Adrenal gland (tissue), 12 donors: ENCODE measurements around the gene ZNF8. TPM values are rescaled to one million over a fixed set of nuclear protein-coding genes. Genes with fewer than 3 reads are reported as not detected.
A peak's percentile ranks its signal among the peaks of the same experiment; 100 is the strongest.

ENCODE experiments used
- DNase-seq, 7 donors: peaks; one replicate each; pipeline ENCODE4 v3.0.0-alpha.2; 2019 to 2020
- H3K27ac ChIP-seq, 5 donors: fragments of 200-600 bp; sonication (generic) in 4 of 5; 1 replicate in 3 of 5; 2 replicates in 2 of 5; pipeline versions ENCODE4 v1.5.1 to v1.8.0; 2016 to 2020; ENCODE audit warnings: mild to moderate bottlenecking in 1 of 5
- H3K27me3 ChIP-seq: fragments of 200-600 bp; 2 replicates; pipeline ENCODE4 v1.8.0; 2021
- H3K36me3 ChIP-seq, 2 donors: fragments of 200-600 bp; replicated peaks in 1 of 2; 1 replicate in 1 of 2; 2 replicates in 1 of 2; pipeline versions ENCODE4 v1.5.1 to v1.8.0; 2018 to 2022
- H3K4me1 ChIP-seq, 2 donors: fragments of 200-600 bp; replicated peaks in 1 of 2; 1 replicate in 1 of 2; 2 replicates in 1 of 2; pipeline versions ENCODE4 v1.5.1 to v1.8.0; 2018 to 2021
- H3K4me3 ChIP-seq, 4 donors: fragments of 200-600 bp; sonication (generic) in 3 of 4; one replicate each; pipeline ENCODE4 v1.5.1; 2016 to 2018
- H3K9me3 ChIP-seq, 3 donors: fragments of 200-600 bp; sonication (generic) in 1 of 3; replicated peaks in 1 of 3; 1 replicate in 2 of 3; 2 replicates in 1 of 3; pipeline versions ENCODE4 v1.5.1 to v1.8.0; 2016 to 2021
- CTCF ChIP-seq, 6 experiments: fragments of 450-650 bp in 4 of 6; fragments of 200-600 bp in 2 of 6; sonication (generic) in 1 of 6; IDR thresholded peaks; 1 replicate in 5 of 6; 2 replicates in 1 of 6; pipeline versions ENCODE4 v1.5.1 to v1.8.0; 2016 to 2021; ENCODE audit warnings: antibody characterized with exemption in 6 of 6, mild to moderate bottlenecking in 2 of 6, moderate library complexity in 1 of 6
- POLR2A ChIP-seq, 2 donors: fragments of 450-650 bp; IDR thresholded peaks; one replicate each; pipeline ENCODE4 v1.6.1; 2017; ENCODE audit warnings: antibody characterized with exemption in 2 of 2, mild to moderate bottlenecking in 2 of 2, moderate library complexity in 1 of 2
- WGBS, 4 donors: extraction: QIAGEN DNeasy Blood & Tissue Kit in 2 of 4; methylation state at CpG; one replicate each; pipeline versions ENCODE4 v1.1.5 to v1.1.7; 2013 to 2017; 5-methylcytosine and 5-hydroxymethylcytosine counted together
- intact Hi-C, 2 donors: fragments of 100-400 bp; cut with DNase I; formaldehyde crosslinking; loops; one replicate each; pipeline versions ENCODE4 v1.14.1 to v1.15.0; 2022 to 2023
- polyA plus RNA-seq, 3 donors: library from polyadenylated mRNA; stranded (reverse); fragments of 200-250 nt in 2 of 3; fragments of 350-450 nt in 1 of 3; fragmentation: Illumina TruSeq in 1 of 3; extraction: RNeasy Lipid Tissue Mini Kit (QIAGEN cat#74804) in 1 of 3; gene quantifications; one replicate each; pipeline ENCODE4 v1.2.3, GENCODE V29; 2013 to 2014
- total RNA-seq, 9 donors: library from RNA; depleted of rRNA in 4 of 9; stranded (reverse); fragments of >200 nt in 4 of 9; fragments of 120-200 nt in 1 of 9; fragmentation: NEBNext Ultra II Directional in 1 of 9; extraction: Animal tissue kit (Norgen Biotek cat#: 25700) in 1 of 9; gene quantifications; one replicate each; pipeline versions ENCODE4 v1.1.0 to v1.2.4, GENCODE V29; 2013 to 2023
- donor health status: healthy with polysubstance abuse.
- donor health status: Bipolar disorder and iron deficiency.
- donor health status: DM: yes; HTN: yes; CAD: no.
- donor health status: DM: no; HTN: no; CAD: no.
- donor health status: DM: no; HTN: no; CAD: no.
- donor health status: DM: yes; HTN: yes; CAD: no.

ZNF8 gene
- total and polyA plus RNA-seq, 12 donors: 1.6 to 8.6 (median 6.6) TPM

DNA sequence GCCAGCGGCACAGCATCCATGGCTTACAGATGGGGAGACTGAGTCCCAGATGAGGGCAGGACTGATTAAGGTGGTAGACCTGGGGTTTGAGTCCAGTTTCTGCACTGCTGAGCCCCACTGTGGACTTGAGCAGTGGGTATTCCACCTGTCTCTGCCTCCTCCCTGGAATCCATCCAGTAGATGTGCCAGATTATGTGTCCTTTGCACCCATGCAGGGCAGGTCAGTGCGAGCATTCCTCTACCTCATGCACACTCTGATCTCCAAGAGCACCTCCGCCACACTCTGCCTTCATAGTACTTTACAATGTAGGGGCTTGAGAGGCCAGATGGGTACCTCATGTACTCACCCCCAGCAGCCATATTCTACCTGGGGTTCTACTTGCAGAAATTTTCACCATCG is 58.1 kb downstream of the ZNF8 start:
- no peak for DNase-seq
- intact Hi-C loops: no loop called here
- H3K36me3 ChIP-seq: peaks cover 0 to 31% of the 10 kb centered on the region in 2 donors

GRCh38 chr19:58338336-58338735 is 59.6 kb downstream of the ZNF8 start:
- H3K36me3 ChIP-seq: peaks cover 0 to 31% of the 10 kb centered on the region in 2 donors

More for the DNA sequence above, 58.1 kb downstream of the ZNF8 start:
- WGBS, 4 donors: 96 to 99% (median 97%) methylated on average over 3 to 4 of the region's 4 CpGs
- H3K27ac ChIP-seq: no peak overlapping the region
- no peaks in the 10 kb centered on the region for H3K9me3 ChIP-seq
- H3K4me1 ChIP-seq: no peaks in the 10 kb centered on the region
- H3K4me3 ChIP-seq: no peak overlapping the region
- TF ChIP-seq CTCF (IDR thresholded peaks at IDR 0.05) (no peak), POLR2A (IDR thresholded peaks at IDR 0.05) (no peak)
- no peaks in the 10 kb centered on the region for H3K27me3 ChIP-seq

GRCh38 chr19:58338825-58339558 is 60.2 kb downstream of the ZNF8 start:
- WGBS, 4 donors: 57 to 85% (median 77%) methylated on average over 12 to 30 of the region's 30 CpGs
- Histone ChIP-seq H3K9me3 (no peaks in the 10 kb centered on the region), H3K27me3 (no peaks in the 10 kb centered on the region), H3K27ac (no peak overlapping the region), H3K4me3 (no peak overlapping the region), H3K4me1 (no peaks in the 10 kb centered on the region), H3K36me3 (peaks cover 0 to 31% of the 10 kb centered on the region in 2 donors)
- TF ChIP-seq CTCF (IDR thresholded peaks at IDR 0.05): peak in 1 of 6 experiments; percentile 6
- TF ChIP-seq POLR2A (IDR thresholded peaks at IDR 0.05): no peak
- DNase-seq: no peak
- intact Hi-C loops: no loop called here

More at GRCh38 chr19:58338336-58338735, 59.6 kb downstream of the ZNF8 start:
- intact Hi-C loops: no loop called here
- TF ChIP-seq CTCF (IDR thresholded peaks at IDR 0.05): no peak
- no peak for TF ChIP-seq POLR2A (IDR thresholded peaks at IDR 0.05)
- no peak overlapping the region for H3K4me3 ChIP-seq
- H3K4me1 ChIP-seq: no peaks in the 10 kb centered on the region
- no peaks in the 10 kb centered on the region for H3K9me3 ChIP-seq
- H3K27me3 ChIP-seq: no peaks in the 10 kb centered on the region
- no peak overlapping the region for H3K27ac ChIP-seq
- DNase-seq: no peak
- WGBS, 4 donors: 97 to 100% (median 98%) methylated on average over 8 to 11 of the region's 11 CpGs

- Histone ChIP-seq H3K36me3 (no peaks in the 10 kb centered on the region), H3K27me3 (peaks cover 8% of the 10 kb centered on the region), H3K27ac (no peak overlapping the region), H3K9me3 (no peaks in the 10 kb centered on the region), H3K4me3 (no peak overlapping the region), H3K4me1 (peaks cover 9 to 13% of the 10 kb centered on the region in 2 donors)
- no peak for TF ChIP-seq POLR2A (IDR thresholded peaks at IDR 0.05)
- TF ChIP-seq CTCF (IDR thresholded peaks at IDR 0.05): no peak
- intact Hi-C loops: no loop called here
- WGBS, 4 donors: 63 to 75% (median 67%) methylated on average over 5 of the region's 5 CpGs
- no peak for DNase-seq
These were observed 66.8 kb downstream of the ZNF8 start for GRCh38 chr19:58345558-58345957.
